HG02642 (cell line): Measurements from ENCODE around the gene FANCM.

Source experiments
- ATAC-seq: cut with Tn5 transposase; IDR thresholded peaks from one replicate; pipeline ENCODE4 v1.9.1; 2021; ENCODE audit warnings: mild to moderate bottlenecking; ENCODE audit not compliant: unreplicated experiment, poor library complexity

FANCM gene, protein sequence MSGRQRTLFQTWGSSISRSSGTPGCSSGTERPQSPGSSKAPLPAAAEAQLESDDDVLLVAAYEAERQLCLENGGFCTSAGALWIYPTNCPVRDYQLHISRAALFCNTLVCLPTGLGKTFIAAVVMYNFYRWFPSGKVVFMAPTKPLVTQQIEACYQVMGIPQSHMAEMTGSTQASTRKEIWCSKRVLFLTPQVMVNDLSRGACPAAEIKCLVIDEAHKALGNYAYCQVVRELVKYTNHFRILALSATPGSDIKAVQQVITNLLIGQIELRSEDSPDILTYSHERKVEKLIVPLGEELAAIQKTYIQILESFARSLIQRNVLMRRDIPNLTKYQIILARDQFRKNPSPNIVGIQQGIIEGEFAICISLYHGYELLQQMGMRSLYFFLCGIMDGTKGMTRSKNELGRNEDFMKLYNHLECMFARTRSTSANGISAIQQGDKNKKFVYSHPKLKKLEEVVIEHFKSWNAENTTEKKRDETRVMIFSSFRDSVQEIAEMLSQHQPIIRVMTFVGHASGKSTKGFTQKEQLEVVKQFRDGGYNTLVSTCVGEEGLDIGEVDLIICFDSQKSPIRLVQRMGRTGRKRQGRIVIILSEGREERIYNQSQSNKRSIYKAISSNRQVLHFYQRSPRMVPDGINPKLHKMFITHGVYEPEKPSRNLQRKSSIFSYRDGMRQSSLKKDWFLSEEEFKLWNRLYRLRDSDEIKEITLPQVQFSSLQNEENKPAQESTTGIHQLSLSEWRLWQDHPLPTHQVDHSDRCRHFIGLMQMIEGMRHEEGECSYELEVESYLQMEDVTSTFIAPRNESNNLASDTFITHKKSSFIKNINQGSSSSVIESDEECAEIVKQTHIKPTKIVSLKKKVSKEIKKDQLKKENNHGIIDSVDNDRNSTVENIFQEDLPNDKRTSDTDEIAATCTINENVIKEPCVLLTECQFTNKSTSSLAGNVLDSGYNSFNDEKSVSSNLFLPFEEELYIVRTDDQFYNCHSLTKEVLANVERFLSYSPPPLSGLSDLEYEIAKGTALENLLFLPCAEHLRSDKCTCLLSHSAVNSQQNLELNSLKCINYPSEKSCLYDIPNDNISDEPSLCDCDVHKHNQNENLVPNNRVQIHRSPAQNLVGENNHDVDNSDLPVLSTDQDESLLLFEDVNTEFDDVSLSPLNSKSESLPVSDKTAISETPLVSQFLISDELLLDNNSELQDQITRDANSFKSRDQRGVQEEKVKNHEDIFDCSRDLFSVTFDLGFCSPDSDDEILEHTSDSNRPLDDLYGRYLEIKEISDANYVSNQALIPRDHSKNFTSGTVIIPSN (N-terminal part only)

GRCh38 chr14:45135659-45136395 lies at the start of gene FANCM:
FANCM (plus strand) TSS chr14:45135930; CDS start chr14:45136032, 102 bp downstream.
- peak; percentile 44 for ATAC-seq

DNA sequence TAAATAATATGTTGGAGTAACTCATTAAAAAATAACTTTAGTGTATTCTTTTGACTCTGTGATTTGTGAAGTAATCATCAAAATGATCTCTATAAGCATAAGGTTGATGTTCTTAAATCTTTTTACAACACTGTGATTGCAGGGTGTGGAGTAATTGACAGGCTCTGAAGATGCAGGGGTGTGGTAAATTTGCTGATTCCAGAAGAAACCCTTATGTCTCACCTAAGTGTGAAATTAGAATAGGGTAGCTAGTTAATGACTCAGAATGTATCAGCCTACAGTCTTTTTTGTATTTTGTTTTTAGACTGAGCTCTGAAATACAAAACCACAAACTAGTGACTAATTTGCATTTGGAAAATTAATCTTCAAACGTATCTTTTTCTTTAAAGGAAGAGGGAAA lies 45.9 kb upstream of the FANCM start:
- peak; percentile 74 for ATAC-seq

GRCh38 chr14:45091710-45092109 lies 44.0 kb upstream of the FANCM start:
- no peak for ATAC-seq

GRCh38 chr14:45094275-45094674 lies 41.5 kb upstream of the FANCM start:
- no peak for ATAC-seq

DNA sequence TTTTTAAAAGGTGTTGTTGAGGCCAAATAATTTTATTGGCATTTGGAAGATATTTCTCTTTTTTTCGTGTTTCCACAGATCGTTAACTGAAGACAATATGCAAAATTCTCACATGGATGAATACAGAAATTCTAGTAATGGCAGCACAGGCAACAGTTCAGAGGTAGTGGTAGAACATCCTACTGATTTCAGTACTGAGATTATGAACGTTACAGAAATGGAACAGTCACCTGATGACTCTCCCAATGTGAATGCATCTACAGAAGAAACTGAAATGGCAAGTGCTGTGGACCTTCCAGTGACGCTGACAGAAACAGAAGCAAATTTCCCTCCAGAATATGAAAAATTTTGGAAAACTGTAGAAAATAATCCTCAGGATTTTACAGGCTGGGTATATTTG lies 40.6 kb upstream of the FANCM start:
- no peak for ATAC-seq

DNA sequence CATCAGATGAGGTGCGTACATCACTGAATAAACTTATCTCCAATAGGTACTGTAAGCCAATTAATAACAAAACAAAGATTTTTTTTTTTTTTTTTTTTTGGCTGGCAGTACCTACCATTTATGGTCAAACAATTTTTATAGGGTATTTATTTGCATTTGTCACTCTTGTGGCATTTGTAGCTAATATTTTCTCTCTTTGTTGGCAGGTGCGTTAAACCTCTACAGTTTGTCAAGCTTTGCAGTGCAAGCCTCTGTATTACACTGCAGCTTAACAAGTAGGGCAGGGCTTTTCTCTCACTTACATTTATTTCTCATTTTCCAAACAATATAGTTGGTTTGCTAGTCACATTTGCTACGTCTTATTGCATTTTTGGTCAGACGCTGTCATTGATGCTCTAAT lies 39.5 kb upstream of the FANCM start:
- no peak for ATAC-seq

DNA sequence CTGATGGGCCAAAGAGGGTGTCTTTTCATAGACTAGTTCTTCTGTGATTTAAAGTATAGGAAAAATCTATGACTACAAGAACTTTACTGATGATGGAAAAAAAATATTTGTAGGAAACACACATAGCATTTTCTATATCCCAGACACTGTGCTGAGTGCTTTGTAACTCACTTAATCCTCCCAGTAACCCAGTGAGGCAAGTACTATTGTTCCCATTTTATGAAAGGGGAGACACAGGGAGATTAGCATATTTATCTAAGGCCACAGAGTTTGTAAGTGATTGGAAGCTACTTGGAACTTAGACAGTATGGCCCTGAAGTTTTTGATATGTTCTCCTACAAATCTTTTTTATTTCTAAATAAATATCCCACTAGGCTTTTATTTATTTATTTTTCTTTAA lies 31.9 kb upstream of the FANCM start:
- ATAC-seq, result no peak

GRCh38 chr14:45104561-45104960 lies 31.2 kb upstream of the FANCM start:
- ATAC-seq, result no peak

- ATAC-seq, result no peak
These were observed 22.6 kb upstream of the FANCM start for GRCh38 chr14:45112896-45113781.

DNA sequence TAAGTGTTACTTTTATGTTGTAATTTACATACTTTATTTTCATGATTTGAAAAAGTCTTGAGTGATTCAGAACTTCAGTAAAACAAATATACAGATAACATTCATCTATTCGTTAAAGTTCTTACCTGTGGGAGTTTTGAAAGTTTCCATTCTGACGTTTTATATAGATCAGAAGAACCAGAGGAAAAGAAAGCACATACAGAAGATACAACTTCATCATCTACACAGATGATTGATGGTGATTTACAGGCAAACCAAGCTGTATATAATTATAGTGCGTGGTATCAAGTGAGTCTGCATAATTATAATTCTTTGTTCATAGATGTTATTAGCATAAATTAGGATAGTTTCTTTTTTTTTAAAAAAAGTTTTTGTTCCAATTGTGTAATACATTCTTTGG lies 21.4 kb upstream of the FANCM start:
- no peak for ATAC-seq

DNA sequence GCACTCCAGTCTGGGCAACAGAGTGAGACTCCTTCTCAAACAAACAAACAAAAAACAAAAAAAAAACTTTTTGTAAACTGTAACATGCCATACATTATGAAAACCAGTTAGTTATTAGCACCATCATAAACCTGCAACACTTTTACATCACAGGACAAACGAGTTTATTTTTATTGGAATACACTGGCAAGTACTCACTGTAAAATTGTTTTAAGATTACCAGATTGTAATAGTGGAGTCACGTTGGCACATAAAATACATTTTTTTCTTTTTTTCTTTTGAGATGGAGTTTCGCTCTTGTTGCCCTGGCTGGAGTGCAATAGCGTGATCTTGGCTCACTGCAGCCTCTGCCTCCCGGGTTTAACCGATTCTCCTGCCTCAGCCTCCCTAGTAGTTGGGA lies 17.1 kb upstream of the FANCM start:
- no peak for ATAC-seq

- ATAC-seq, result no peak
These were observed 15.6 kb upstream of the FANCM start for GRCh38 chr14:45120096-45120495.

- no peak for ATAC-seq
These were observed 12.5 kb upstream of the FANCM start for GRCh38 chr14:45123271-45123670.

DNA sequence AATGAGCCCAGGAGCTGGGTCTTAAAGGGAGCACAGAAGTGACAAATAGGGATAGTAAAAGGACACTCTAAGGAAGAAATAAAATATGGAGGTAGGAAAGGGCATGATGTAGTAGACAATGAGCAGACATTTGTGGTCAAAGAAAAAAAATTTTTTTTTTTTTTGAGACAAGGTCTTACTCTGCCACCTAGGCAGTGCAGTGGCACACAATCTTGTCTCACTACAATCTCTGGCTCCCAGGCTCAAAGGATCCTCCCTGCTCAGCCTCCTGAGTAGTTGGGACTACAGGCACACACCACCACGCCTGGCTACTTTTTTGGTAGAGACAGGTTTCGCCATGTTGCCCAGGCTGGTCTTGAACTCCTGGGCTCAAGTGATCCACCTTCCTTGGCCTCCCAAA lies 10.0 kb upstream of the FANCM start:
- ATAC-seq, result no peak

DNA sequence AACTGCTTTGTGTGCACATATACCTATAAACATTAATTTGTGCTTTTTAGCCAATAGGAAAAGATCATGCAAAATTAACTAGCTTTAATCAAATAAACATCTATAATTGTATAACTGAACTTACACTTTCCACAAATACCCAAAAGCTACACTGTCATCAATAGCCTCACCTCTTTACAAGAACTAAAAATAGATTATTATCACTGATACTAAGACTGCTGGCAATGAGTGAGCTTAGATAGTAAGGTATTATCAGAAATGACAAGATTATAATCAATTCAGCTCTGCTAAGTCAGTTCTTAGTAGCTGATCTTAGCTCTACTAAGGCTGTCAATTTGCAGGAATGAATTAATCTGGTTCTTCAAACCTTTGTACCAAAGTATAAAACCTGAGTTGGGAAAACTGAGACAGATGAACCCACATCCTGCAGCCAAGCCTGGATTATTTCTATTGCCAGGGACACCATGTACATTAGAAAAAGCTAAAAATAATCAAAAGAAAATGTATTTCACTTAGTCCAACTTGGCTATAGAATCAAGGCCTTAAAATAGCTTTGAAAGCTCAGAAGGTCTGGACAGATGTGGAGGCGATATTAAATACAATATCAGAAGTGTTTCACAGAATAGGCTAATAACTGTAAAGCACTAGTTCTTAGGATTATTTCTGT lies 6.6 kb upstream of the FANCM start:
- ATAC-seq, result no peak

DNA sequence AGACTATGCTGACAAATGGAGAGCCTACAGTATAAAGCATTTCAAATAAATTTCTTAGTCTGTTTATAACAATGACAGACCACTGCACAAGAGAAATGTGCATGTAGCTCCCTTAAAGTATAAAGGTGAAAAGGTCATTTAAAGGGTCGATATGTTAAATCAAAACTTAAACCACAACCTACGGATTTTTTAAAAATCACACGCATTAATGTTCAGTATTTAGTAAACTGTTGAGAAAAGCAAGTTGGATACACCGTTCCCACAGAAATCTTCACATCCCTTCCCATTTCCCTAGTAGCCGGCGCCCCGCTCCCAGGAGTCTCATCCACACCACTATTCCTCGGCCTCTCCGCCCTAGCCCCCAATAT lies 2.1 kb upstream of the FANCM start:
- ATAC-seq, result no peak

DNA sequence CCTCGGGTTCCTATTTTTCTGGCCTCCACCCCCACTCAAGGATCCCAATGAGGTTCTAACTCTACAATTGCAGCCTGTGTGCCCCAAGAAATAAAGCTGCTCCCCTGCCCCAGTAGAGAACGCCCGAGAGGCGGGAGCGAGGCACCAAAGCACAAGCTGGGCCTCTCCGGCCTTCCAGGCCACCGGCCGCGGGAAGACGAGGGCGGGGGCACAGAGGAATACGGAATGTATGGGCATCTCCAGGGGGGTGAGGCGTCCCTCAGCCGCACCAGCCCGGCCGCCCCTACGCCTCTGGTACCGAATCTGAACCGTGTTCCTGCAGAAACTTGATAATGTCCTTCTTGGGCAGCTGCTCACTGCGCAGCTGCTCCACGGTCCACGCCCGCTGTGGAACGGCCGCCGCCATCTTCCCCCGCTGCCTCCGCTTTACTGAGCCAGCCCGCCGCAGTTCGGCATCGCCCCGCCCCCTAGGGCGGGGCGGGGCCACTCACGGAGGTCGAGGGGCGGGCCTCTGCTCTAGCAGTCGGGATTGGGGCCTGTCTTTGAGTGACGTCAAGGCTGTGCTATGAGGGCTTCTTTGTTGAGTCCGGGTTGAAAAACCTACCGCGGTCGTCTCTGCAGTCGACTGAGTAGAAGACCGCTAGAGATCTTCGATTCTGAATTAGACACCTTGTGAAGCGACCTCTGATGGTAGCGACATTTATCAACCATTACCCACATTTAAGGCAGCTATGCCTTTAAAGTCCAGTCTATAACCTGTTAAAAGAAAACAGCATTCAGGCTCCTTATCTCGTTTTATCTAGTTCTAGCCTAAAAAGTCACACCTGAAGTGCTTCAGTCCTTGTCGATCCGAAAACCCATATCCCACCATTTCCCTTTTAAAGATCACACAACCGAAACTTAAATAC lies 1.4 kb upstream of the FANCM start, which contains the start of gene FKBP3:
Gene FKBP3 (minus strand): TSS at position 431 of the 908 bp plus-strand sequence. CDS start 25 bp downstream, at position 406.
- peak; percentile 94 for ATAC-seq
